GOT3 (cell line): Measurements from ENCODE around the gene FBXL17.

ENCODE experiments used
- DNase-seq: peaks from one replicate; lab custom pipeline; 2025; ENCODE audit warnings: mixed read lengths; lab: John Stamatoyannopoulos, UW

Gene FBXL17

DNA sequence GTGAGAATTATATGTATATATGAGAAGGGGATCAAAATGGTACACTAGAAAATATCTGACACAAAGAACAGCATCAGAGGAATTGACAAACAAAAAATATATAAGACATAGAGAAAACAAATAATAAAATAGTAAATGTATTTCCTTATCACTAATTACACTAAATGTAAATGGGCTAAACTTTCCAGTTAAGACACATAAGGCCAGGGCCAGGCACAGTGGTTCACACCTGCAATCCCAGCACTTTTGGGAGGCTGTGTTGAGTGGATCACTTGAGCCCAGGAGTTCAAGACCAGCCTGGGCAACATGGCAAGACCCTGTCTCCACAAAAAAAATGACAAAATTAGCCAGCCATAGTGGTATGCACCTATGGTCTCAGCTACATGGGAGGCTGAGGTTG is 8.5 kb downstream of the FBXL17 start:
- no peak for DNase-seq

- no peak for DNase-seq
Measured at GRCh38 chr5:108372369-108372768, 9.5 kb downstream of the FBXL17 start.

GRCh38 chr5:108371263-108371662 is 10.6 kb downstream of the FBXL17 start:
- DNase-seq, result no peak

DNA sequence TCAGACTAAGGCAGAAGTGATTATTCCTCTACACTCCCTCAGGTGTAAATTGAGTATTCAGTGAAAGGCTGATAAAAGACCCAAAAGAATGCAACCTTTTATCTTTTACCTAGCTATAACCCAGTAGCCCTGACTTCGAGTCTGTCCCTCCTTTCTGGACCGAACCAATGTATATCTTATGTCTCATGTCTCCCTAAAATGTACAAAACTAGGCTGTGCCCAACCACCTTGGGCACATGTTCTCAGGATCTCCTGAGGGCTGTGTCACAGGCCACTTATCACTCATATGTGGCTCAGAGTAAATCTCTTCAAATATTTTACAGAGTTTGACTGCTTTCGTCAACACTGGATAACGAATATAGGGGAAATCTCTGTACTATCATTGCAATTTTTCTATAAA is 12.7 kb downstream of the FBXL17 start:
- no peak for DNase-seq

GRCh38 chr5:108367679-108368334 is 14.1 kb downstream of the FBXL17 start:
- no peak for DNase-seq

GRCh38 chr5:108366500-108366899 is 15.4 kb downstream of the FBXL17 start:
- no peak for DNase-seq

GRCh38 chr5:108361771-108362170 is 20.1 kb downstream of the FBXL17 start:
- DNase-seq, result no peak

DNA sequence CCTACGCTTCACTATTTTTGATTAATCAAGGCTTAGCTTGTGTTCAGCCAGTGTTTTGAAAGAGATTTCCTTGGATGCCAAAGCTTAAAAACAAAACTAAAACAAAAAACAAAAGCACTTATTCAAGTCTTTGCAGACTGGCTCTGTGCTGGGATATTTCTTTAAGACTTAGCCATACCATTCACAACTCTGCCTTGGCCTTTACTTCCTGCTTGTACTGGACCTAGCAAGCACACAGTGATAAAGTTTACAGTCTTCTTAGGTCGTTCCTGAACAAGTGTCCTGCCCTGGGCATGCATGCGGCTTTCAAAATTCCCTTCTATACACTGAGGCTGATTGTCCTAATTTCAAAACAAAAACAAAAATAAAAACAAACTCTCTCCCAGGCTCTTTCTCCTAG is 20.7 kb downstream of the FBXL17 start:
- DNase-seq, result no peak

DNA sequence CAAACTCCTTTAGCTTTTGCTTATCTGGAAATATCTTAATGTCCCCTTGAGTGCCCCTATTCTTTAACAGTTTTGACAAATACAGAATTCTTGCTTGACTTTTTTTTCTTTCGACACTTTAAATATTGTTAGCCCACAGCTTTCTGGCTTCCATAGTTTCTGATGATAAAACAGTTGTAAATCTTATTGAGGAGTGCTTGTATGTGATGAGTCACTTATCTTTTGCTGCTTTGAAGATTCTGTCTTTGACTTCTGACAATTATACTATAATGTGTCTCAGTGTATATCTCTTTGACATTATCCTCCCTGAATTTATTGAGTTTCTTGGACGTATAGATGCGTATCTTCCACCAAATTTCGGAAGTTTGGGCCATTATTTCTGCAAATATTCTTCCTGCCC is 21.6 kb downstream of the FBXL17 start:
- no peak for DNase-seq

GRCh38 chr5:108356286-108356685 is 25.6 kb downstream of the FBXL17 start:
- no peak for DNase-seq

GRCh38 chr5:108353087-108353486 is 28.8 kb downstream of the FBXL17 start:
- DNase-seq, result no peak

DNA sequence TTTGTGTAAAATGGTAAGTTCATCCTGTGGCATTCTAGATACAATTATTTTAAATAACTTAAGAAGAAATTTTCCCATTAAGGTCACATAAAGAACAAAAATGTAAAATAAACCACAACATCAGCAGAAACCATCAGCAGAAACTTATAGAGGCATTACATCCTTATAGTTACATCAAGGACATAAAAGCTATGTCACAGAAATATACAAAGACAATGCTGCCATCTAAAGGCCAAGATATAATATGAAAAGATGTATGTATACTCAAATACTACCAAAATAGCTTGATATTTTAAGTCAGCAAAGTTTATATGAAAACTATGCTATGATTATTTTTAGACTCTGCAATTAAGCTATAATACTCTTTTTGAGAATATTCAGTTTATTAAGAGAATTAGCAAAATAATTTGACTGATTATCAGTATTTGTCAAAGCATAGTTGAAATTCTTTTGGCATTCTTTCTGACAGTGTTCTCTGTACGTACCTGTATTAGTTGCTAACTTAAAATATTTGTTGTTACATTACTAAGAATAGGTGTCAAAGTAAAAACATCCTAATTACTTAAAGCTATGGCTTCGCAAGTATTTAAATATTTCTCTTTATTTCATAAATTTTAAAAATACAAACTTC is 36.2 kb downstream of the FBXL17 start:
- DNase-seq, result no peak

- no peak for DNase-seq
Measured at GRCh38 chr5:108344103-108344822, 37.6 kb downstream of the FBXL17 start.

DNA sequence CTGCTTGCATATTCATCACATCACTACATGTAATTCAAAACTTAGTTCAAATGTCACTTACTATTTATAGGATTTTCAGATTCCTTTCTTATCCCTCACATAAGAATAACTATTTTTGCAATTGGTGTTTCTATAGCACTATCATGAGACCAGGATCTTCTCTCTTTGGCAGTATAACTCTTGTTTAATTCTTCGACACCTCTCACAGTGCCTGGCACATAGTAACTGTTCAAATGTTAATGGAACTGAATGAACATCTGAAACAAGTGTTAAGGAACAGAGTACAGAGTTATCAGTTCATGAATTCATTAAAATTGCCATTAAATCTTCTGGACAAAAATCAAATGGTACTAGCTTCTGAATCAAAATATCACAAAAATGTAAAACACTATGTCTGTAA is 40.0 kb downstream of the FBXL17 start:
- DNase-seq, result no peak

DNA sequence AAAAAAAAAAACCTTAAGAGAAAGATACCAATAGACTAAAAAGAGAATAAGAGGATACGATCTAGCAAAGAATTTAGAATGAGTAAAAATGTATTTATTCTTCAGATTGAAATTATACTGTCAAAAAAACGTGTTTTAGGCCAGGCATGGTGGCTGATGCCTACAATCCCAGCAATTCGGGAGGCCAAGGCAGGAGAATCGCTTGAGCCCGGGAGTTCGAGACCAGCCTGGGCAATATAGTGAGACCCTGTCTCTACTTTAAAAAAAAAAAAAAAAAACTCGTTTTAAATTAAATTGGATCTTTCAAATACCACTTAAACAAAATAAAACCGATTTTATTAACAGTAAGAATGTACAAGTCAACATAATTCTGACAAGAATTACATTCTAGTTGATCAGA is 41.8 kb downstream of the FBXL17 start:
- DNase-seq, result no peak

DNA sequence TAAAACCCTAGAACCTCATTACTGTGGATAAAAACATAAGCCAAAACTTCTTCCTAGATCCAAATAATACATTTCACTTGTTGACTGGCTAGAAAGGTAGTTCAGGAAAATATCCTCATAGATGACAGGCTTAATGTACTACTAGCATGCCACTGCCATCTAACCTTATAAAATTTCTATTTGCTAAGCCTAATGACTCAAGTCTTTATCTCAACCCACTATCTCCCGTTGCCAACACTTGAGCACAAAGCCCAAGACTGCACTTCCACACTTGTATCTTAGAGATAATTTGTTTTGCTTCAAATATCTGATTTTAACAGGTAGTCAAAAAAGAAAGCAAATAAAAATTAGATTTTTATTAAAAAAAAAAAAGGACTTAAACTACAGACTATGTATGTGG is 42.7 kb downstream of the FBXL17 start:
- no peak for DNase-seq

- DNase-seq, result no peak
Measured at GRCh38 chr5:108334225-108334624, 47.7 kb downstream of the FBXL17 start.

- DNase-seq, result no peak
Measured at GRCh38 chr5:108326982-108327381, 54.9 kb downstream of the FBXL17 start.

DNA sequence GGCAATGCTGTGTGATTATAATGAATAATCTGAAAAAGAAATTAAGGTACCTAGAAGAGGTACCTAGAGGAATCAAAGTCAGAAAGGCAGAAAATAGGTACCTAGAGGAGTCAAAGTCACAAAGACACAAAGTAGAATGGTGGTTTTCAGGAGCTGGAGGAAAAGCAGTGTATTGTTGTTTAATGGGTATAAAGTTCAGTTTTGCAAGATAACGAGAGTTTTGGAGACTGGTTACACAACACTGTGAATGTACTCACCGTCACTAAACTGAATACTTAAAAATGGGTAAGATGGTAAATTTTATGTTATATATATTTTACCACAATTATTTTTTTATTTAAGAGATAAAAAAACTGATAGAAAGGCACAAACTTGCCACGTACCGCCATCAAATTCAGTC is 57.0 kb downstream of the FBXL17 start:
- DNase-seq, result no peak

DNA sequence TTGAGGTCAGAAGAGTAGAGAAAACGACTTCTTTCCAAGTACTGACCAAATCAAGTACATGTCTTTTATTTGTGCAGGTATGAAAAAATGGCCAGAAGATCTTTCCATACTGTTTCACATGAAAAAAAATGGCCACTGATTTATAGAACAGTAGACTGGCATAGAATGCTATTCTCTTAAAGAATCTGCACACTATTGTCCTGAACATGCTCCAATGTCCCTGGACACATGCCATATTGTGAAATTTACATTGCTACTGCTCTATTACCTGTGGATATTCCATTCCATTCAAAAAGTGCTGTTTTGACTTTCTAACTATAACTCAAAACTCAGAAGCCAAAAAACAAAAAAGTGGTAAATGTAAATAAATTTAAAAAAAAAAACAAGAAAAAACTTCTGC is 60.6 kb downstream of the FBXL17 start:
- DNase-seq, result no peak

GRCh38 chr5:108320231-108320630 is 61.7 kb downstream of the FBXL17 start:
- DNase-seq, result no peak

GRCh38 chr5:108315829-108316228 is 66.1 kb downstream of the FBXL17 start:
- DNase-seq, result no peak

- no peak for DNase-seq
Measured at GRCh38 chr5:108312258-108312657, 69.6 kb downstream of the FBXL17 start.
